A549 (cell line): Measurements from ENCODE around the gene UBE2E2. TPM values are rescaled to one million over a fixed set of nuclear protein-coding genes. Genes with fewer than 3 reads are reported as not detected.
A peak's percentile ranks its signal among the peaks of the same experiment; 100 is the strongest.

ENCODE experiments used
- ATAC-seq, 2 experiments: fragments of 200-7000 bp in 1 of 2; fragments of >200 bp in 1 of 2; cut with Nextera tagmentation in 1 of 2; cut with Tn5 transposase in 1 of 2; 3 replicates each; pipeline versions ENCODE4 v1.8.0 to v1.9.1; 2018 to 2020; ENCODE audit warnings: mild to moderate bottlenecking in 1 of 2, moderate library complexity in 1 of 2
- CTCF ChIA-PET: fragments of 300-600 bp; sonication (Branson Sonifier 250); formaldehyde crosslinking; extraction: SDS; loops from one replicate; lab custom pipeline; 2021; ENCODE audit warnings: antibody characterized with exemption, inconsistent platforms; lab: Yijun Ruan, JAX
- POLR2A ChIA-PET: fragments of 350-600 bp; formaldehyde crosslinking; extraction: SDS; loops from one replicate; lab custom pipeline; 2021; ENCODE audit warnings: antibody characterized with exemption, inconsistent platforms; lab: Yijun Ruan, JAX
- DNase-seq, 2 experiments: peaks; one replicate each; pipeline versions ENCODE4 v3.0.0 to v3.0.0-alpha.2; 2011 to 2016; ENCODE audit warnings: low read depth in 1 of 2, low spot score in 1 of 2
- FAIRE-seq: peaks from 2 replicates; lab custom pipeline; 2011; peaks lifted over from hg19 to GRCh38; lab: Jason Lieb, UNC
- H3K27ac ChIP-seq, 2 experiments: fragments of >200 bp; sonication (Bioruptor Twin); formaldehyde crosslinking; 3 replicates each; pipeline ENCODE4 v1.5.1; 2016 to 2017
- H3K4me1 ChIP-seq: fragments of >200 bp; sonication (Bioruptor Twin); formaldehyde crosslinking; 3 replicates; pipeline ENCODE4 v1.6.1; 2016
- H3K4me2 ChIP-seq: fragments of >200 bp; sonication (Bioruptor Twin); formaldehyde crosslinking; 3 replicates; pipeline ENCODE4 v1.6.1; 2016
- H3K4me3 ChIP-seq: fragments of >200 bp; sonication (Bioruptor Twin); formaldehyde crosslinking; 3 replicates; pipeline ENCODE4 v1.5.1; 2016
- H3K9me3 ChIP-seq: fragments of >200 bp; sonication (Bioruptor Twin); formaldehyde crosslinking; 3 replicates; pipeline ENCODE4 v1.6.1; 2016
- BHLHE40 ChIP-seq: IDR thresholded peaks from 2 replicates; pipeline ENCODE4 v1.6.1; 2012; ENCODE audit warnings: low read depth, low read length, inconsistent platforms
- CHD2 ChIP-seq: fragments of 150-350 bp; IDR thresholded peaks from 2 replicates; pipeline ENCODE4 v1.6.1; 2014; ENCODE audit warnings: low read length; ENCODE audit not compliant: partially characterized antibody
- CHD4 ChIP-seq: fragments of 200-600 bp; sonication (generic); IDR thresholded peaks from 2 replicates; pipeline ENCODE4 v1.6.1; 2016; ENCODE audit warnings: antibody characterized with exemption, mild to moderate bottlenecking, borderline replicate concordance
- EHMT2 ChIP-seq: fragments of 200-600 bp; sonication (generic); IDR thresholded peaks from 2 replicates; pipeline ENCODE4 v1.6.1; 2016; ENCODE audit warnings: antibody characterized with exemption, low read depth, mild to moderate bottlenecking, moderate library complexity
- EP300 ChIP-seq, 2 experiments: fragments of >200 bp; sonication (Bioruptor Twin); formaldehyde crosslinking; IDR thresholded peaks; 2 replicates in 1 of 2; 3 replicates in 1 of 2; pipeline ENCODE4 v1.6.1; 2016 to 2017
- FOSL2 ChIP-seq, 2 experiments: fragments of 450-650 bp in 1 of 2; fragments of >200 bp in 1 of 2; sonication (Bioruptor Twin) in 1 of 2; formaldehyde crosslinking; IDR thresholded peaks; 2 replicates each; pipeline versions ENCODE4 v1.5.0 to v1.6.1; 2016 to 2020; ENCODE audit warnings: mild to moderate bottlenecking in 1 of 2, moderate library complexity in 1 of 2
- FOXS1 ChIP-seq: fragments of 250-450 bp; sonication (Bioruptor Pico); IDR thresholded peaks from 2 replicates; pipeline ENCODE4 v1.5.0; 2020; ENCODE audit warnings: mild to moderate bottlenecking, moderate library complexity
- GATA3 ChIP-seq: IDR thresholded peaks from 2 replicates; pipeline ENCODE4 v1.6.1; 2012; ENCODE audit warnings: borderline replicate concordance
- HEYL ChIP-seq: fragments of 250-450 bp; sonication (Bioruptor Pico); IDR thresholded peaks from 2 replicates; pipeline ENCODE4 v1.8.0; 2021; ENCODE audit warnings: mild to moderate bottlenecking, moderate library complexity
- HOXA7 ChIP-seq: fragments of 250-450 bp; sonication (Bioruptor Pico); IDR thresholded peaks from 2 replicates; pipeline ENCODE4 v1.5.0; 2020; ENCODE audit warnings: mild to moderate bottlenecking, moderate library complexity
- JUNB ChIP-seq: fragments of >200 bp; sonication (Bioruptor Twin); formaldehyde crosslinking; IDR thresholded peaks from 2 replicates; pipeline ENCODE4 v1.6.1; 2016
- KDM1A ChIP-seq: fragments of 200-600 bp; sonication (generic); IDR thresholded peaks from 2 replicates; pipeline ENCODE4 v1.6.1; 2016; ENCODE audit warnings: low read depth, mild to moderate bottlenecking
- MAZ ChIP-seq: fragments of 150-350 bp; IDR thresholded peaks from 2 replicates; pipeline ENCODE4 v1.6.1; 2014; ENCODE audit warnings: antibody characterized with exemption, low read depth, low read length, borderline replicate concordance
- MYC ChIP-seq: IDR thresholded peaks from 2 replicates; pipeline ENCODE4 v1.6.1; 2012; ENCODE audit warnings: mild to moderate bottlenecking, inconsistent platforms, low read length, improper control_type of control experiment, borderline replicate concordance
- NPAS2 ChIP-seq: fragments of 250-450 bp; sonication (Bioruptor Pico); IDR thresholded peaks from 2 replicates; pipeline ENCODE4 v1.8.0; 2022; ENCODE audit warnings: mild to moderate bottlenecking, moderate library complexity, borderline replicate concordance
- NR3C1 ChIP-seq: fragments of >200 bp; sonication (Bioruptor Twin); formaldehyde crosslinking; IDR thresholded peaks from 3 replicates; pipeline ENCODE4 v1.6.1; 2017
- PHF8 ChIP-seq: fragments of 200-600 bp; sonication (generic); IDR thresholded peaks from 2 replicates; pipeline ENCODE4 v1.6.1; 2016; ENCODE audit warnings: low read depth, mild to moderate bottlenecking, antibody characterized with exemption, moderate library complexity, borderline replicate concordance
- POLR2AphosphoS2 ChIP-seq: conservative IDR thresholded peaks from 2 replicates; pipeline ENCODE4 v1.6.1; 2012; ENCODE audit warnings: low read length, improper control_type of control experiment, inconsistent platforms
- RCOR1 ChIP-seq: fragments of 150-350 bp; IDR thresholded peaks from 2 replicates; pipeline ENCODE4 v1.6.1; 2014; ENCODE audit warnings: antibody characterized with exemption, low read length, low read depth
- SREBF2 ChIP-seq: fragments of 450-650 bp; IDR thresholded peaks from 2 replicates; pipeline ENCODE4 v1.6.1; 2014; ENCODE audit warnings: mild to moderate bottlenecking, moderate library complexity
- ZC3H11A ChIP-seq: fragments of 450-650 bp; IDR thresholded peaks from 2 replicates; pipeline ENCODE4 v1.6.1; 2014; ENCODE audit warnings: antibody characterized with exemption, mild to moderate bottlenecking
- ZSCAN20 ChIP-seq: fragments of 250-450 bp; sonication (Bioruptor Pico); IDR thresholded peaks from 2 replicates; pipeline ENCODE4 v1.8.0; 2022; ENCODE audit warnings: mild to moderate bottlenecking, moderate library complexity
- WGBS: methylation state at CpG from one replicate; pipeline ENCODE4 v1.1.6; 2017; ENCODE audit errors: missing lambda C conversion rate; 5-methylcytosine and 5-hydroxymethylcytosine counted together
- polyA plus RNA-seq, 4 experiments: library from polyadenylated mRNA; depleted of rRNA in 3 of 4; stranded (reverse); fragments of >200 nt; fragmentation: RNase III in 1 of 4; extraction: RNeasy Plus Mini Kit Qiagen cat#74134 plus additional on column Dnase treatment in 1 of 4; gene quantifications; 2 replicates in 3 of 4; 3 replicates in 1 of 4; pipeline ENCODE4 v1.2.3, GENCODE V29; 2011 to 2017
- TF ChIP-seq, protein P1 (sequence below): fragments of >200 bp; sonication (Bioruptor Twin); formaldehyde crosslinking; IDR thresholded peaks from 3 replicates; pipeline ENCODE4 v1.5.1; 2016
- TF ChIP-seq, protein P2 (sequence below): IDR thresholded peaks from 2 replicates; pipeline ENCODE4 v1.6.1; 2012
- TF ChIP-seq, protein P3 (sequence below): fragments of >200 bp; sonication (Bioruptor Twin); formaldehyde crosslinking; IDR thresholded peaks from 2 replicates; pipeline ENCODE4 v1.6.1; 2016
- TF ChIP-seq, protein P4 (sequence below): fragments of 250-450 bp; sonication (Bioruptor Pico); IDR thresholded peaks from 2 replicates; pipeline ENCODE4 v1.5.0; 2021; ENCODE audit warnings: mild to moderate bottlenecking, moderate library complexity, borderline replicate concordance
- TF ChIP-seq, protein P5 (sequence below): fragments of 250-450 bp; sonication (Bioruptor Pico); IDR thresholded peaks from 2 replicates; pipeline ENCODE4 v1.5.0; 2020; ENCODE audit warnings: low read depth, mild to moderate bottlenecking, moderate library complexity

UBE2E2 gene
- polyA plus RNA-seq, 2 of the 4 experiments (the other 2 are of a cell fraction): 28.3 to 56.1 TPM

DNA sequence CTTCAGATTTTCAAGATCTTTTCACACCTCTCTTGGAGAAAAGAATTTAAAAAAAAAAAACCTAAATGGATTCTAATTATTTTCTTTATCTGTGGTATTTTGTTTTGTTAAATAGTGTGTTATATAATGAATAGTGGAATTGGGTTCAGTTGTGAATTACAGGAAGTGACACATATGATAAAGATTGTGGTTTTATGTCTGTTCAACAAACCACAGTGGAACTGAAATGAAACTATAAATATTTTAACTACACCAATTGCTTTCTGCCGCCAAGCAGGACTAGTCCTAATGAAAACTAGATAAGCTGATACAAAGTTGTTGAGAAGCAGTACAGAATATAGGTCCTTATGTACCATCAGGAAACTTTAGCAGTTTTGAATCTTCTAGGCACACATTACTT lies 121.6 kb downstream of the UBE2E2 start:
- H3K27ac ChIP-seq: no peak overlapping the region
- ChIA-PET CTCF (interaction anchor here (0.9 kb wide), 1 partner anchor 26 kb away, joined by 3 read pairs; no protein-coding TSS in a partner anchor), POLR2A (no interaction called here)
- H3K9me3 ChIP-seq: no peaks in the 10 kb centered on the region
- H3K4me3 ChIP-seq: no peak overlapping the region
- 0 out of 3 replicates have a peak overlapping the region, but pooled peaks have one; percentile 15 for H3K4me2 ChIP-seq
- FAIRE-seq: no peak
- TF ChIP-seq PHF8 (no peak), NPAS2 (CRISPR knock-in tag) (no peak), EP300 (IDR thresholded peaks at IDR 0.05) (no peak), MYC (no peak), MAZ (no peak), NR3C1 (no peak), POLR2AphosphoS2 (no peak), KDM1A (no peak), CHD2 (no peak), HEYL (CRISPR knock-in tag) (no peak), JUNB (no peak)
- TF ChIP-seq, protein P1, sequence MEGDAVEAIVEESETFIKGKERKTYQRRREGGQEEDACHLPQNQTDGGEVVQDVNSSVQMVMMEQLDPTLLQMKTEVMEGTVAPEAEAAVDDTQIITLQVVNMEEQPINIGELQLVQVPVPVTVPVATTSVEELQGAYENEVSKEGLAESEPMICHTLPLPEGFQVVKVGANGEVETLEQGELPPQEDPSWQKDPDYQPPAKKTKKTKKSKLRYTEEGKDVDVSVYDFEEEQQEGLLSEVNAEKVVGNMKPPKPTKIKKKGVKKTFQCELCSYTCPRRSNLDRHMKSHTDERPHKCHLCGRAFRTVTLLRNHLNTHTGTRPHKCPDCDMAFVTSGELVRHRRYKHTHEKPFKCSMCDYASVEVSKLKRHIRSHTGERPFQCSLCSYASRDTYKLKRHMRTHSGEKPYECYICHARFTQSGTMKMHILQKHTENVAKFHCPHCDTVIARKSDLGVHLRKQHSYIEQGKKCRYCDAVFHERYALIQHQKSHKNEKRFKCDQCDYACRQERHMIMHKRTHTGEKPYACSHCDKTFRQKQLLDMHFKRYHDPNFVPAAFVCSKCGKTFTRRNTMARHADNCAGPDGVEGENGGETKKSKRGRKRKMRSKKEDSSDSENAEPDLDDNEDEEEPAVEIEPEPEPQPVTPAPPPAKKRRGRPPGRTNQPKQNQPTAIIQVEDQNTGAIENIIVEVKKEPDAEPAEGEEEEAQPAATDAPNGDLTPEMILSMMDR: no peak
- TF ChIP-seq, all 56 proteins: peak for 0
- ATAC-seq (no peak), DNase-seq (no peak)
- 0 out of 3 replicates have a peak, but pooled peaks cover 4% of the 10 kb centered on the region for H3K4me1 ChIP-seq
- WGBS: 78% methylated on average over 1 of the region's 1 CpG

DNA sequence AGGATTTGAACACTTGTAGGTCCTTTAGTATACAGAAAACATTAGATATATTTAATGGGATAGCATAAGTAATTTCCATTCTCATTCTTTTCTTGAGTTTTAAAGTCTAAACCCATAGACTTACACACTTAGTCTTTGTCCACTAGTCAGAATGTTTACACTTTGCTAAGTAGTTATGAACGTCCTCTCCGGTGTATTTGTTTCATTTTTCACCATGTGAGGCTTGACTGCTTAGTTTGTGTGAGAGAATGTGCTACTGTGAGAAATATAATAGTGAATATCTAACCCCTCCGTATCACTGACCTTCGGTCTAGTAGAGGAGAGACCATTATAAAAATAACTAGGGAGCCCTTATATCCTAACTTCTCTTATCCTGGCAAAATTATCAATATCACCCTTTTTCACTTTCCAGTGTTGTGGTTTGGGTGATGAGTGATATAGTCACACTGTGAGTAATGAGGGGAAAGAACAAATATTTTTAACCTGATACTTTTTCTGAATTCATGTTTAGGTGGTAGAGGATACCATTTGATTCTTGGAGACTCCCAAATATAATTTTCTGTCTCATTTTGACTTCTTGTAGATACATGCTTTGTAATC lies 122.4 kb downstream of the UBE2E2 start:
- H3K4me1 ChIP-seq: peaks cover 4% of the 10 kb centered on the region; the same call in 1 of the 3 replicates
- ChIA-PET CTCF (no interaction called here), POLR2A (no interaction called here)
- H3K4me2 ChIP-seq: 0 out of 3 replicates have a peak overlapping the region, but pooled peaks have one; percentile 15
- WGBS: 83% methylated on average over 4 of the region's 4 CpGs
- DNase-seq (no peak), ATAC-seq (no peak), FAIRE-seq (no peak)
- no peaks in the 10 kb centered on the region for H3K9me3 ChIP-seq
- H3K27ac ChIP-seq: no peak overlapping the region
- TF ChIP-seq BHLHE40 (no peak), ZC3H11A (no peak), CHD4 (no peak), ZSCAN20 (CRISPR knock-in tag) (no peak)
- TF ChIP-seq, protein P2, sequence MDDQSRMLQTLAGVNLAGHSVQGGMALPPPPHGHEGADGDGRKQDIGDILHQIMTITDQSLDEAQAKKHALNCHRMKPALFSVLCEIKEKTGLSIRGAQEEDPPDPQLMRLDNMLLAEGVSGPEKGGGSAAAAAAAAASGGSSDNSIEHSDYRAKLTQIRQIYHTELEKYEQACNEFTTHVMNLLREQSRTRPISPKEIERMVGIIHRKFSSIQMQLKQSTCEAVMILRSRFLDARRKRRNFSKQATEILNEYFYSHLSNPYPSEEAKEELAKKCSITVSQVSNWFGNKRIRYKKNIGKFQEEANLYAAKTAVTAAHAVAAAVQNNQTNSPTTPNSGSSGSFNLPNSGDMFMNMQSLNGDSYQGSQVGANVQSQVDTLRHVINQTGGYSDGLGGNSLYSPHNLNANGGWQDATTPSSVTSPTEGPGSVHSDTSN: no peak
- no peak overlapping the region for H3K4me3 ChIP-seq

DNA sequence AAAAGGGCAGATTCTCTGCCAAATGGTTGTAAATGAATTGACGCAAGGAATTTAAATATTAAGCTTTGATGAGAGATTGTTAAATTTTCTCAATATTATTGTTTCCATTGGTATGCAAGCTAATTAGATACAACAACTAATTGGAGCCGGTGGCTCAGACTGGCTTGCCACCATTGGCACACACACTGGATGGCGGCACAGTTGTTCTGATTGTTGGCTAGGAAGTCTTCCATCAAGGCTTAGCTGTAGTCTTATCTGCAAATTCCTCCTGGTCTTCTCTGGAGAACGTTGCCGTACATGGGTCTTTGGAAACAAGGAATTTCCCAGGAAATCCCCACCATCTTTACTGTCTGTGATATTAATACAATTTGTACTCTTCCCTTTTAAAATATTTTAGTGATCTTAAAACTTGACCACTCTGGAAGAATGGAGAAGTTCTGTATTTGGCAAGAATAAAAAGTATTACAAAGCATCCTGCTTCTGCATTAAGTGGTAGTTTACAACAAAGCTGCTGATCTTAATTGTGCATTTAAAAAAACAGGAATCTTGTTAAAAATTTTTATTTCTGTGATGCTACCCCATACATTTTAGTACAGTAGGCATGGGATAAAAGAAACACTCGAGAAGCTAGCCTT lies 126.5 kb downstream of the UBE2E2 start:
- TF ChIP-seq FOXS1 (no peak), GATA3 (no peak), RCOR1 (no peak), HOXA7 (no peak), SREBF2 (no peak), JUNB (no peak), FOSL2 (IDR thresholded peaks at IDR 0.05) (no peak), FOSL2 (CRISPR knock-in tag; IDR thresholded peaks at IDR 0.05) (no peak), EHMT2 (no peak; the same call in 1 of the 2 replicates)
- TF ChIP-seq, protein P3, sequence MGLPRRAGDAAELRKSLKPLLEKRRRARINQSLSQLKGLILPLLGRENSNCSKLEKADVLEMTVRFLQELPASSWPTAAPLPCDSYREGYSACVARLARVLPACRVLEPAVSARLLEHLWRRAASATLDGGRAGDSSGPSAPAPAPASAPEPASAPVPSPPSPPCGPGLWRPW: no peak
- TF ChIP-seq, protein P4, sequence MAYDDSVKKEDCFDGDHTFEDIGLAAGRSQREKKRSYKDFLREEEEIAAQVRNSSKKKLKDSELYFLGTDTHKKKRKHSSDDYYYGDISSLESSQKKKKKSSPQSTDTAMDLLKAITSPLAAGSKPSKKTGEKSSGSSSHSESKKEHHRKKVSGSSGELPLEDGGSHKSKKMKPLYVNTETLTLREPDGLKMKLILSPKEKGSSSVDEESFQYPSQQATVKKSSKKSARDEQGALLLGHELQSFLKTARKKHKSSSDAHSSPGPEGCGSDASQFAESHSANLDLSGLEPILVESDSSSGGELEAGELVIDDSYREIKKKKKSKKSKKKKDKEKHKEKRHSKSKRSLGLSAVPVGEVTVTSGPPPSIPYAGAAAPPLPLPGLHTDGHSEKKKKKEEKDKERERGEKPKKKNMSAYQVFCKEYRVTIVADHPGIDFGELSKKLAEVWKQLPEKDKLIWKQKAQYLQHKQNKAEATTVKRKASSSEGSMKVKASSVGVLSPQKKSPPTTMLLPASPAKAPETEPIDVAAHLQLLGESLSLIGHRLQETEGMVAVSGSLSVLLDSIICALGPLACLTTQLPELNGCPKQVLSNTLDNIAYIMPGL (CRISPR knock-in tag): no peak
- TF ChIP-seq, protein P5, sequence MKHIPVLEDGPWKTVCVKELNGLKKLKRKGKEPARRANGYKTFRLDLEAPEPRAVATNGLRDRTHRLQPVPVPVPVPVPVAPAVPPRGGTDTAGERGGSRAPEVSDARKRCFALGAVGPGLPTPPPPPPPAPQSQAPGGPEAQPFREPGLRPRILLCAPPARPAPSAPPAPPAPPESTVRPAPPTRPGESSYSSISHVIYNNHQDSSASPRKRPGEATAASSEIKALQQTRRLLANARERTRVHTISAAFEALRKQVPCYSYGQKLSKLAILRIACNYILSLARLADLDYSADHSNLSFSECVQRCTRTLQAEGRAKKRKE (CRISPR knock-in tag): no peak
- FAIRE-seq: no peak
- H3K9me3 ChIP-seq: no peaks in the 10 kb centered on the region
- ATAC-seq: no peak
- CTCF ChIA-PET: no interaction called here
- POLR2A ChIA-PET: no interaction called here
- H3K4me3 ChIP-seq: no peak overlapping the region
- H3K27ac ChIP-seq: no peak overlapping the region
- DNase-seq: no peak
- 78% methylated on average over 6 of the region's 6 CpGs for WGBS
- H3K4me1 ChIP-seq: peaks cover 4% of the 10 kb centered on the region; the same call in 1 of the 3 replicates
- H3K4me2 ChIP-seq: no peak overlapping the region
